HL-60/S4 treated with phorbol 12-myristate 13-acetate at 8.2 ng/mL for 4 days and 3 days (cell line): ENCODE results near the gene ZDHHC22.

Experiments used
- in situ Hi-C: fragments of 300-500 bp; cut with MboI; formaldehyde crosslinking; loops from 2 replicates; pipeline ENCODE4 v1.15.0; 2022; ENCODE audit warnings: low sequenced_read_pairs

ZDHHC22 gene

GRCh38 chr14:77087631-77088030 lies 54.0 kb downstream of the ZDHHC22 start:
- in situ Hi-C loops = no loop called here

GRCh38 chr14:77086951-77087350 lies 54.6 kb downstream of the ZDHHC22 start:
- in situ Hi-C loops = no loop called here

- in situ Hi-C loops = no loop called here
Measured at GRCh38 chr14:77086017-77086727, 55.4 kb downstream of the ZDHHC22 start.

GRCh38 chr14:77085538-77085937 lies 56.1 kb downstream of the ZDHHC22 start:
- in situ Hi-C loops = no loop called here

- in situ Hi-C loops = no loop called here
Measured at GRCh38 chr14:77084985-77085384, 56.6 kb downstream of the ZDHHC22 start.

GRCh38 chr14:77083082-77083481 lies 58.5 kb downstream of the ZDHHC22 start:
- in situ Hi-C loops = no loop called here

GRCh38 chr14:77082356-77082755 lies 59.2 kb downstream of the ZDHHC22 start:
- in situ Hi-C loops = no loop called here
